RWPE1 (cell line): ENCODE measurements around the gene ETV6.

Source experiments
- CTCF ChIA-PET: fragments of 350-600 bp; sonication (Branson Sonifier 250); formaldehyde crosslinking; extraction: SDS; loops from one replicate; lab custom pipeline; 2021; lab: Yijun Ruan, JAX
- POLR2A ChIA-PET: fragments of 400-600 bp; formaldehyde crosslinking; extraction: SDS; loops from one replicate; lab custom pipeline; 2020; ENCODE audit warnings: antibody characterized with exemption; ENCODE audit not compliant: low non-redundant PET; lab: Yijun Ruan, JAX
- DNase-seq: peaks from one replicate; pipeline ENCODE4 v3.0.0; 2012; ENCODE audit warnings: low spot score
- H3K27ac ChIP-seq: fragments of 450-650 bp; 2 replicates; pipeline ENCODE4 v1.5.1; 2017
- TF ChIP-seq, protein P1 (sequence below): fragments of 450-650 bp; conservative IDR thresholded peaks from 2 replicates; pipeline ENCODE4 v1.5.1; 2017; ENCODE audit warnings: low read depth, mild to moderate bottlenecking

The ETV6 gene

GRCh38 chr12:11861155-11861863, 211.8 kb downstream of the ETV6 start:
- POLR2A ChIA-PET = no interaction called here
- no peak overlapping the region for H3K27ac ChIP-seq
- TF ChIP-seq, protein P1, sequence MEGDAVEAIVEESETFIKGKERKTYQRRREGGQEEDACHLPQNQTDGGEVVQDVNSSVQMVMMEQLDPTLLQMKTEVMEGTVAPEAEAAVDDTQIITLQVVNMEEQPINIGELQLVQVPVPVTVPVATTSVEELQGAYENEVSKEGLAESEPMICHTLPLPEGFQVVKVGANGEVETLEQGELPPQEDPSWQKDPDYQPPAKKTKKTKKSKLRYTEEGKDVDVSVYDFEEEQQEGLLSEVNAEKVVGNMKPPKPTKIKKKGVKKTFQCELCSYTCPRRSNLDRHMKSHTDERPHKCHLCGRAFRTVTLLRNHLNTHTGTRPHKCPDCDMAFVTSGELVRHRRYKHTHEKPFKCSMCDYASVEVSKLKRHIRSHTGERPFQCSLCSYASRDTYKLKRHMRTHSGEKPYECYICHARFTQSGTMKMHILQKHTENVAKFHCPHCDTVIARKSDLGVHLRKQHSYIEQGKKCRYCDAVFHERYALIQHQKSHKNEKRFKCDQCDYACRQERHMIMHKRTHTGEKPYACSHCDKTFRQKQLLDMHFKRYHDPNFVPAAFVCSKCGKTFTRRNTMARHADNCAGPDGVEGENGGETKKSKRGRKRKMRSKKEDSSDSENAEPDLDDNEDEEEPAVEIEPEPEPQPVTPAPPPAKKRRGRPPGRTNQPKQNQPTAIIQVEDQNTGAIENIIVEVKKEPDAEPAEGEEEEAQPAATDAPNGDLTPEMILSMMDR = no peak

GRCh38 chr12:11861864-11862600, 212.6 kb downstream of the ETV6 start:
- ChIA-PET CTCF (no interaction called here), POLR2A (no interaction called here)
- no peak for DNase-seq
- TF ChIP-seq, protein P1 = no peak
- H3K27ac ChIP-seq = no peak overlapping the region

More at GRCh38 chr12:11861155-11861863, 211.8 kb downstream of the ETV6 start:
- CTCF ChIA-PET = no interaction called here
- no peak for DNase-seq

DNA sequence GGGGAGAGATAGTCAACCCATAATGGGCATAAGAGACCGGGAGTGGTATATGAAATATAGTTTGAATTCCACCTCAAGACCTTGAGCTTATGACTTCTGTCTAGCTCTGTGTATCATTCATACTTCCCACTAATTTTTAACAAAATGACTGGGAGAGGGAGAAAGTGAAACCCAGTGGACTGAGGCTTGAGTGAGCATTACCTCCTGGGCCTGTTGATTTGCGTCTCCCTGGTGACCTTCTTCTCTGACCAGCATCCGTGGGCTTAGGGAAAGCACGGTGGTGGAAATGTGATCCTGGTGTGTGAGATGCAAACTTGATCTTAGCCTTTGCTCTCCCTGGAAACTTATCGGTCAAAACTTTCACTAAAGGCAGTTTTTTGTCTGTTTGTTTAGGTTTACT, 213.3 kb downstream of the ETV6 start:
- TF ChIP-seq, protein P1 = no peak

DNA sequence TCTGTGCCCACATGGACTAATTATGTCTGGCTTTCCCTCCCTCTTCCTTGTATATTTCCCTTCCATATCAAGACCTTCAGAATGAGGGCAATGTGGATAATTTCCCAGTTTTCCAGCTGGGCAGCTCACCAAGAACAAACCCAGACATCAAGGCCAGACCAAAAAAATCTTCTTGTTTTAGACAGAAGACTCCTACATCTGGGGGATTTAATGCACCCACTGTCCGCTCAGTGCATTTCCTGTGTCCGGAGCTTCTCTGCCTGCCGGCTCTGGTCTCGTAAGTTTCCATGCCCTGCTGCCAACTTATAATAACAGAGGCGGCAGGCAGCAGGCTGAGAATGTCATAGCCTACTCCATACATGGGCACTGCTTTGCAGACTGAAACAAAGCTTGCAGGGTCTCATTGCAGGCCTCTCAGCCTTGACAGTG, 214.0 kb downstream of the ETV6 start:
- ChIA-PET CTCF (interaction anchor here (0.6 kb wide), 1 partner anchor 874 kb away, joined by 3 read pairs; no protein-coding TSS in a partner anchor), POLR2A (no interaction called here)
- no peak for DNase-seq
- no peak overlapping the region for H3K27ac ChIP-seq
- TF ChIP-seq, protein P1 = no peak

More for the DNA sequence above, 213.3 kb downstream of the ETV6 start:
- CTCF ChIA-PET = interaction anchor here (0.6 kb wide), 1 partner anchor 874 kb away, joined by 3 read pairs; no protein-coding TSS in a partner anchor
- no peak for DNase-seq
- H3K27ac ChIP-seq = no peak overlapping the region
- POLR2A ChIA-PET = no interaction called here

DNA sequence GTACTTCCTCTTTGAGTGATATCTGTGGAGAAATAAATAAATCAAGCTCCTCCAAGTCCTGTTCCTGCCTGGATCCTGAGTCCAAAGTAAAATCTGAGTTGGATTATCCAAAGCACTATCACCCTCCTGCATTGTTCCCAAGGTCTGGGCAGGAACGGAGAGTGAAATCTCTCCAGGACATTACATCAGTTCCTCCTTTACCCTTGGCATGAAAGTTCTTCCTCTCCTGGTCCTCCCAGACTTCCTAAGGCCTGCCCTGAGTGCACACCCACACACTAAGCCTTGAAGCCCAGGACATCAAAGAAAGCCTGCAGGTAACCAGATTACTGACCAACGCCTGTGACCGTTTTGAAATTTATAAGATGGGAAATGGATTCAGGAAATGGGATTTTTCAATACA, 214.5 kb downstream of the ETV6 start:
- ChIA-PET CTCF (no interaction called here), POLR2A (no interaction called here)
- DNase-seq = no peak

DNA sequence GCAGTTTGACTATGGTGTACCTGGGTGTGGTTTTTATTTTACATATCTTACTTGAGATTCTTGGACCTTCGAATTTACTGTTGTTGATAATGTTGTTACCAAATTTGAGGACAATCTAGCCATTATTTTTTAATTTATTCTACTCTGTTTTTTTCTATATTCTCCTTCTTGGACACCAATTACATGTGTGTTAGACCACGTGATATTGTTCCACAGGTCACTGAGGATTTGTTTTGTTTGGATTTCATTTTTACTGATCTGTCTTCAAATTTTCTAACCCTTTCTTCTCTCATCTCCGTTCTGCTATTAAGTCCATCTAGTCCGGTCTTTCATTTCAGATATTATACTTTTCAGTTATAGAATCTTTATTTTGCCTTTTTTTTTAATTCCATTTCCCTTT, 216.3 kb downstream of the ETV6 start:
- TF ChIP-seq, protein P1 = no peak
- H3K27ac ChIP-seq = no peak overlapping the region
- CTCF ChIA-PET = interaction anchor here (0.7 kb wide), 1 partner anchor 307 kb away, joined by 3 read pairs; no protein-coding TSS in a partner anchor
- POLR2A ChIA-PET = no interaction called here
- no peak for DNase-seq

More for the DNA sequence above, 214.5 kb downstream of the ETV6 start:
- H3K27ac ChIP-seq = no peak overlapping the region
- TF ChIP-seq, protein P1 = no peak
